H1 (cell line): ENCODE results near the gene NYAP2. TPM values are rescaled to one million over a fixed set of nuclear protein-coding genes. Genes with fewer than 3 reads are reported as not detected.

Experiments used
- CTCF ChIA-PET: fragments of 300-600 bp; sonication (Branson Sonifier 250); formaldehyde crosslinking; loops from one replicate; lab custom pipeline; 2021; ENCODE audit not compliant: partially characterized antibody; lab: Charles Lee
- POLR2A ChIA-PET: fragments of 300-600 bp; sonication (Branson Sonifier 250); formaldehyde crosslinking; loops from one replicate; lab custom pipeline; 2021; ENCODE audit warnings: inconsistent platforms; ENCODE audit not compliant: partially characterized antibody; lab: Charles Lee
- DNase-seq, 2 experiments: peaks; one replicate each; pipeline versions ENCODE4 v3.0.0 to v3.0.0-alpha.2; 2010 to 2022; ENCODE audit warnings: low spot score in 2 of 2, low read depth in 1 of 2, mixed read lengths in 1 of 2
- FAIRE-seq: peaks from 2 replicates; lab custom pipeline; 2011; peaks lifted over from hg19 to GRCh38; lab: Jason Lieb, UNC
- H2AFZ ChIP-seq: 2 replicates; pipeline ENCODE4 v1.8.1; 2012; ENCODE audit warnings: low read length, inconsistent platforms
- H2AK5ac ChIP-seq: 2 replicates; pipeline ENCODE4 v1.6.1; 2013; ENCODE audit warnings: low read depth, low read length
- H2BK120ac ChIP-seq: replicated peaks from 2 replicates; pipeline ENCODE3; 2013; ENCODE audit warnings: low read depth, low read length, inconsistent platforms
- H2BK12ac ChIP-seq: 2 replicates; pipeline ENCODE4 v1.6.1; 2013; ENCODE audit warnings: low read depth, low read length
- H2BK15ac ChIP-seq: 2 replicates; pipeline ENCODE4 v1.6.1; 2013; ENCODE audit warnings: low read length
- H2BK20ac ChIP-seq: 2 replicates; pipeline ENCODE4 v1.6.1; 2013; ENCODE audit warnings: low read length
- H2BK5ac ChIP-seq: 2 replicates; pipeline ENCODE4 v1.6.1; 2013; ENCODE audit warnings: low read depth, low read length
- H3K14ac ChIP-seq: 2 replicates; pipeline ENCODE4 v1.6.1; 2013; ENCODE audit warnings: inconsistent platforms; ENCODE audit not compliant: insufficient read length
- H3K18ac ChIP-seq: 2 replicates; pipeline ENCODE4 v1.6.1; 2013; ENCODE audit warnings: low read length; ENCODE audit errors: extremely low read depth
- H3K23ac ChIP-seq: 2 replicates; pipeline ENCODE4 v1.6.1; 2013; ENCODE audit warnings: inconsistent platforms; ENCODE audit not compliant: insufficient read length
- H3K23me2 ChIP-seq: 2 replicates; pipeline ENCODE4 v1.6.1; 2013; ENCODE audit warnings: low read depth, low read length
- H3K27ac ChIP-seq: 2 replicates; pipeline ENCODE4 v1.6.1; 2011; ENCODE audit warnings: low read depth, low read length, inconsistent platforms
- H3K27me3 ChIP-seq, 4 experiments: replicated peaks in 1 of 4; 1 replicate in 1 of 4; 2 replicates in 3 of 4; pipeline versions ENCODE4 v1.6.1 to v1.8.1; 2011 to 2013; ENCODE audit warnings: low read length in 3 of 4, mild to moderate bottlenecking in 3 of 4, inconsistent platforms in 2 of 4, mixed read lengths in 2 of 4, moderate library complexity in 1 of 4; ENCODE audit not compliant: control insufficient read depth in 3 of 4, insufficient read depth in 3 of 4; ENCODE audit errors: extremely low read depth in 1 of 4
- H3K36me3 ChIP-seq, 4 experiments: 2 replicates each; pipeline versions ENCODE4 v1.6.1 to v1.8.1; 2011 to 2013; ENCODE audit warnings: mild to moderate bottlenecking in 4 of 4, low read length in 3 of 4, moderate library complexity in 2 of 4, control low read depth in 1 of 4, inconsistent platforms in 1 of 4; ENCODE audit not compliant: insufficient read depth in 4 of 4, control insufficient read depth in 2 of 4
- H3K4ac ChIP-seq: replicated peaks from 2 replicates; pipeline ENCODE3; 2013; ENCODE audit warnings: low read length, low read depth, mixed read lengths, inconsistent platforms; ENCODE audit not compliant: insufficient read length
- H3K4me1 ChIP-seq, 4 experiments: replicated peaks in 1 of 4; 1 replicate in 1 of 4; 2 replicates in 3 of 4; pipeline versions ENCODE4 v1.6.1 to v1.8.1; 2011 to 2013; ENCODE audit warnings: low read length in 3 of 4, inconsistent platforms in 2 of 4, mixed read lengths in 1 of 4; ENCODE audit not compliant: insufficient read depth in 4 of 4, control insufficient read depth in 3 of 4
- H3K4me2 ChIP-seq, 2 experiments: 2 replicates each; pipeline versions ENCODE4 v1.6.1 to v1.8.1; 2011 to 2013; ENCODE audit warnings: low read depth in 2 of 2, low read length in 2 of 2, control low read depth in 1 of 2, inconsistent platforms in 1 of 2, mild to moderate bottlenecking in 1 of 2; ENCODE audit not compliant: insufficient read depth in 1 of 2
- H3K4me3 ChIP-seq, 4 experiments: fragments of 200-600, 300-600 bp in 1 of 4; sonication (generic), shearing (Covaris generic), sonication (Bioruptor Twin) in 1 of 4; 2 replicates each; pipeline versions ENCODE4 v1.5.1 to v1.8.1; 2011 to 2016; ENCODE audit warnings: low read length in 4 of 4, low read depth in 3 of 4, control low read depth in 2 of 4, inconsistent platforms in 2 of 4, mild to moderate bottlenecking in 2 of 4, mixed read lengths in 1 of 4, moderate library complexity in 1 of 4; ENCODE audit not compliant: insufficient read depth in 2 of 4; ENCODE audit errors: extremely low read depth in 1 of 4
- H3K56ac ChIP-seq: replicated peaks from 2 replicates; pipeline ENCODE3; 2013; ENCODE audit warnings: low read depth, mild to moderate bottlenecking, mixed read lengths, low read length, inconsistent platforms; ENCODE audit not compliant: insufficient read length
- H3K79me1 ChIP-seq: 2 replicates; pipeline ENCODE4 v1.6.1; 2013; ENCODE audit warnings: low read depth, low read length, control low read depth
- H3K79me2 ChIP-seq, 2 experiments: 2 replicates each; pipeline versions ENCODE4 v1.6.1 to v1.8.1; 2012 to 2013; ENCODE audit warnings: low read length in 2 of 2, mild to moderate bottlenecking in 2 of 2, inconsistent platforms in 1 of 2; ENCODE audit not compliant: insufficient read depth in 2 of 2, control insufficient read depth in 1 of 2
- H3K9ac ChIP-seq, 4 experiments: replicated peaks in 1 of 4; 1 replicate in 1 of 4; 2 replicates in 3 of 4; pipeline versions ENCODE4 v1.6.1 to v1.8.1; 2011 to 2013; ENCODE audit warnings: low read depth in 3 of 4, low read length in 3 of 4, control low read depth in 2 of 4, mild to moderate bottlenecking in 2 of 4, moderate library complexity in 2 of 4, inconsistent platforms in 1 of 4; ENCODE audit errors: extremely low read depth in 1 of 4
- H3K9me3 ChIP-seq, 2 experiments: 2 replicates each; pipeline versions ENCODE4 v1.6.1 to v1.8.1; 2012 to 2013; ENCODE audit warnings: mild to moderate bottlenecking in 2 of 2, moderate library complexity in 2 of 2, control low read depth in 1 of 2, inconsistent platforms in 1 of 2, low read depth in 1 of 2, low read length in 1 of 2, mixed read lengths in 1 of 2; ENCODE audit not compliant: insufficient read depth in 2 of 2
- H4K20me1 ChIP-seq, 2 experiments: replicated peaks in 1 of 2; 2 replicates each; pipeline versions ENCODE3 to v1.8.1; 2011 to 2013; ENCODE audit warnings: inconsistent platforms in 2 of 2, low read length in 2 of 2, mild to moderate bottlenecking in 1 of 2; ENCODE audit not compliant: insufficient read depth in 2 of 2, control insufficient read depth in 1 of 2
- H4K5ac ChIP-seq: 2 replicates; pipeline ENCODE4 v1.6.1; 2013; ENCODE audit warnings: low read length, low read depth, mixed read lengths, inconsistent platforms; ENCODE audit not compliant: insufficient read length
- H4K8ac ChIP-seq: 2 replicates; pipeline ENCODE4 v1.8.0; 2013; ENCODE audit warnings: mild to moderate bottlenecking, moderate library complexity, low read length, inconsistent platforms; ENCODE audit not compliant: insufficient read depth; ENCODE audit errors: extremely low read depth
- H4K91ac ChIP-seq: replicated peaks from 2 replicates; pipeline ENCODE3; 2013; ENCODE audit warnings: low read length, mixed read lengths, inconsistent platforms; ENCODE audit not compliant: insufficient read length
- ASH2L ChIP-seq: fragments of 200-600, 300-600 bp; sonication (generic); IDR thresholded peaks from one replicate; pipeline ENCODE4 v1.7.1; 2017; ENCODE audit warnings: low read length
- BACH1 ChIP-seq: IDR thresholded peaks from 2 replicates; pipeline ENCODE4 v1.6.1; 2012; ENCODE audit warnings: low read length, improper control_type of control experiment
- EZH2 ChIP-seq: fragments of 200-600 bp; sonication (generic); IDR thresholded peaks from 2 replicates; pipeline ENCODE4 v1.7.1; 2012; ENCODE audit warnings: low read depth, mild to moderate bottlenecking, moderate library complexity, low read length, inconsistent platforms; ENCODE audit not compliant: severe bottlenecking
- JUN ChIP-seq: IDR thresholded peaks from 2 replicates; pipeline ENCODE4 v1.6.1; 2011; ENCODE audit warnings: low read depth, mild to moderate bottlenecking, improper control_type of control experiment, low read length
- POLR2A ChIP-seq, 2 experiments: IDR thresholded peaks; 1 replicate in 1 of 2; 2 replicates in 1 of 2; pipeline ENCODE4 v1.6.1; 2011; ENCODE audit warnings: low read depth in 2 of 2, low read length in 2 of 2, mild to moderate bottlenecking in 2 of 2; ENCODE audit errors: control extremely low read depth in 1 of 2
- POLR2AphosphoS5 ChIP-seq: IDR thresholded peaks from 2 replicates; pipeline ENCODE4 v1.6.1; 2011; ENCODE audit warnings: low read depth, low read length
- RAD21 ChIP-seq, 2 experiments: IDR thresholded peaks in 1 of 2; conservative IDR thresholded peaks in 1 of 2; 2 replicates each; pipeline ENCODE4 v1.6.1; 2011; ENCODE audit warnings: low read depth in 2 of 2, low read length in 2 of 2, improper control_type of control experiment in 1 of 2, inconsistent platforms in 1 of 2, mild to moderate bottlenecking in 1 of 2, moderate library complexity in 1 of 2
- SP1 ChIP-seq: IDR thresholded peaks from 2 replicates; pipeline ENCODE4 v1.6.1; 2011; ENCODE audit warnings: low read depth, low read length
- SP4 ChIP-seq: IDR thresholded peaks from 2 replicates; pipeline ENCODE4 v1.6.1; 2012; ENCODE audit warnings: low read length, inconsistent platforms
- YY1 ChIP-seq: IDR thresholded peaks from 2 replicates; pipeline ENCODE4 v1.6.1; 2011; ENCODE audit warnings: low read depth, mild to moderate bottlenecking, low read length
- WGBS, 2 experiments: shearing (Covaris generic) in 1 of 2; methylation state at CpG; one replicate each; pipeline versions ENCODE4 v1.1.6 to v1.1.7; 2013 to 2015; ENCODE audit warnings: low lambda C conversion rate in 2 of 2, mixed read lengths in 2 of 2, inconsistent platforms in 1 of 2, low coverage in 1 of 2, missing lambda C conversion rate in 1 of 2; ENCODE audit not compliant: insufficient replicate concordance in 2 of 2, insufficient coverage in 1 of 2, insufficient read length in 1 of 2; ENCODE audit errors: extremely low coverage in 1 of 2, missing lambda C conversion rate in 1 of 2; 5-methylcytosine and 5-hydroxymethylcytosine counted together
- polyA plus RNA-seq, 7 experiments: library from polyadenylated mRNA; depleted of rRNA in 3 of 7; stranded (reverse) in 5 of 7; unstranded in 2 of 7; fragments of >200 nt in 5 of 7; fragments of 200-250 nt in 2 of 7; gene quantifications; 1 replicate in 5 of 7; 2 replicates in 1 of 7; 4 replicates in 1 of 7; pipeline versions ENCODE4 v1.2.1 to v1.2.3, GENCODE V29; 2011 to 2013; ENCODE audit warnings: missing spikeins in 2 of 7, mixed read lengths in 2 of 7
- total RNA-seq: library from RNA; stranded (reverse); fragmentation: NEBNext Ultra II Directional; extraction: Animal tissue kit (Norgen Biotek cat#: 25700); gene quantifications from 2 replicates; pipeline ENCODE4 v1.2.1, GENCODE V29; 2021
- TF ChIP-seq, protein P1 (sequence below): IDR thresholded peaks from 2 replicates; pipeline ENCODE4 v1.6.1; 2011; ENCODE audit warnings: low read depth, mild to moderate bottlenecking, low read length; ENCODE audit not compliant: insufficient read depth
- TF ChIP-seq, protein P2 (sequence below): IDR thresholded peaks from 2 replicates; pipeline ENCODE4 v1.6.1; 2012; ENCODE audit warnings: inconsistent platforms

NYAP2 gene
- total and polyA plus RNA-seq, 2 of the 8 experiments (the other 6 are each of a cell fraction or from before 2014, with no cell fraction given) = not detected

DNA sequence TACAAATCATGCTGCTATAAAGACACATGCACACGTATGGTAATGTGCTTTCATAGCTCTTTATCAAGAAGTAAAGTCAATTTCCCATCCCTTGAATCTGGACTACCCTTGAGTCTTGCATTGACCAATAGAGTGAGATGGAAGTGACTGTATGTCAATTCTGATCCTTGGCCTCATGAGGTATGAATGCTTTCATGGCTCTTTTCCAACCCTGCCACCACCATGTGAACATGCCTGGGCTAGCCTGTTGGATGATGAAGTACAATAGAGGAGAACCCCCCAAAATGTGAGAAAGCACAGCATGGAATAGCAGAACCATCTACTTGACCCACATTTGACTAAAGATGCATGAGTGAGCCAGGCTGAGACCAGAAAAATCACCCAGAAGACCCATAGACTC, 237.0 kb downstream of the NYAP2 start:
- CTCF ChIA-PET = interaction anchor here (1.0 kb wide), 1 partner anchor 354 kb away, joined by 4 read pairs; no protein-coding TSS in a partner anchor
- H3K23ac ChIP-seq = no peak overlapping the region

More for the DNA sequence above, 237.0 kb downstream of the NYAP2 start:
- Histone ChIP-seq H2AFZ (peak overlapping the region; percentile 90; the same call in 1 of the 2 replicates), H3K27ac (no peak overlapping the region), H3K79me2 (no peaks in the 10 kb centered on the region), H3K23me2 (no peaks in the 10 kb centered on the region; the same call in 1 of the 2 replicates), H3K27me3 (no peaks in the 10 kb centered on the region), H2BK5ac (no peak overlapping the region), H4K8ac (no peak overlapping the region), H2BK15ac (no peak overlapping the region), H3K9ac (no peak overlapping the region), H3K9me3 (no peaks in the 10 kb centered on the region), H4K5ac (no peak overlapping the region), H3K4me1 (no peaks in the 10 kb centered on the region), H3K14ac (no peak overlapping the region), H3K79me1 (no peaks in the 10 kb centered on the region), H3K4ac (no peak overlapping the region), H3K4me3 (no peak overlapping the region), H2AK5ac (no peak overlapping the region), H2BK20ac (no peak overlapping the region), H4K20me1 (no peaks in the 10 kb centered on the region), H2BK120ac (no peak overlapping the region), H3K56ac (no peak overlapping the region), H2BK12ac (no peak overlapping the region), H3K36me3 (no peaks in the 10 kb centered on the region), H3K18ac (no peak overlapping the region), H4K91ac (no peak overlapping the region), H3K4me2 (no peak overlapping the region)
- DNase-seq (no peak), FAIRE-seq (no peak)
- POLR2A ChIA-PET = no interaction called here
- WGBS, 2 experiments = 74% methylated on average over 1 of the region's 1 CpG; no CpG with 5 or more reads in 1 of the 2 experiments
- TF ChIP-seq ASH2L (no peak), EZH2 (no peak), POLR2AphosphoS5 (no peak), SP1 (no peak), RAD21 (IDR thresholded peaks at IDR 0.05 in 1 of 2, conservative IDR thresholded peaks at IDR 0.05 in 1 of 2; ENCODE audit: low read depth in 2 of 2, low read length in 2 of 2) (no peak), SP4 (no peak), YY1 (no peak), BACH1 (no peak), JUN (no peak), POLR2A (IDR thresholded peaks at IDR 0.05; ENCODE audit: control extremely low read depth in 1 of 2, low read depth in 2 of 2, low read length in 2 of 2) (no peak)
- TF ChIP-seq, protein P1, sequence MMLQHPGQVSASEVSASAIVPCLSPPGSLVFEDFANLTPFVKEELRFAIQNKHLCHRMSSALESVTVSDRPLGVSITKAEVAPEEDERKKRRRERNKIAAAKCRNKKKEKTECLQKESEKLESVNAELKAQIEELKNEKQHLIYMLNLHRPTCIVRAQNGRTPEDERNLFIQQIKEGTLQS = no peak
- TF ChIP-seq, protein P2, sequence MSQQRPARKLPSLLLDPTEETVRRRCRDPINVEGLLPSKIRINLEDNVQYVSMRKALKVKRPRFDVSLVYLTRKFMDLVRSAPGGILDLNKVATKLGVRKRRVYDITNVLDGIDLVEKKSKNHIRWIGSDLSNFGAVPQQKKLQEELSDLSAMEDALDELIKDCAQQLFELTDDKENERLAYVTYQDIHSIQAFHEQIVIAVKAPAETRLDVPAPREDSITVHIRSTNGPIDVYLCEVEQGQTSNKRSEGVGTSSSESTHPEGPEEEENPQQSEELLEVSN = no peak
